SIG-M5 treated with dmso at 0.1 percent for 504 hours (cell line): ENCODE measurements around the gene UCP2.

ENCODE experiments used
- DNase-seq: peaks from one replicate; lab custom pipeline; 2025; ENCODE audit not compliant: unreplicated experiment; lab: John Stamatoyannopoulos, UW

UCP2 gene

DNA sequence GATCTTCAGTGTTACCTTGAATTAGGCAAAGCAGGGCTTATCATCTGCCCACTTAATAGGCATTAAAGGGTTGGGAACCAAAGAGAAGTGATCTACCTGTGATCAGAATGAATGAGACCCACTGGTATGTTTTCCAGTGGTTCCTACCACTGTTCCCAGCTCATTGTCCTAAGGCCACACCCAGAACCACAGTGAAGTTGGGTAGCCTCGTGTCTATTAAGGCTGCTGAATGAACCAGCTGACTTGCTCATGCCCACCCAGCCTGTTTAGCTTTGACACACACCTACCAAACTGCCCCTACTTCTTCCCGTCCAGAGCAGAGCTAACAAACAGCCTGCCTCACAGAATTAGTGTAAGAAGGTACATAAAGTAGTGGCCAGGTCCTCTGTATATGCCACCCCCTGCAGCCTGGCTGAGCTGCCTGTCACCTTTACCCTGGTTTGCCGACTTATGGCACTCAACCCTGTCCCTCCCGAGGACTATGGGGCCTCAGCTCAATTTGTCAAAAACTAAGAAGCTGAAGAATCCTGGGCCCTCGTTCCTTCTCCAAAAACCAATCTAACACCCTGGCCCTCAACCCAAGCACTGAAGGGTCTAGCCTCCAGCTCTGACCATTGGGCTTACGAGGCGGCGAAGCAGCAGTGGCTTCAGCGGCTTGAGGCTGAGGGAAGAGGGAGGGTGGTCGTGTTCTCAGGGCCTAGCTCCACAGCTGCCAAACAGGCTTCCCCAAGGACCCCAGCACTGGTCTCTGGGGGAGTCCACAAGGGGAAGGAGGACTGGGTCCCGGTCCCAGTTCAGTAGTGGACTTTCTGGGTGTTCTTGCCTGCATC, 9.8 kb downstream of the UCP2 start:
- no peak for DNase-seq

DNA sequence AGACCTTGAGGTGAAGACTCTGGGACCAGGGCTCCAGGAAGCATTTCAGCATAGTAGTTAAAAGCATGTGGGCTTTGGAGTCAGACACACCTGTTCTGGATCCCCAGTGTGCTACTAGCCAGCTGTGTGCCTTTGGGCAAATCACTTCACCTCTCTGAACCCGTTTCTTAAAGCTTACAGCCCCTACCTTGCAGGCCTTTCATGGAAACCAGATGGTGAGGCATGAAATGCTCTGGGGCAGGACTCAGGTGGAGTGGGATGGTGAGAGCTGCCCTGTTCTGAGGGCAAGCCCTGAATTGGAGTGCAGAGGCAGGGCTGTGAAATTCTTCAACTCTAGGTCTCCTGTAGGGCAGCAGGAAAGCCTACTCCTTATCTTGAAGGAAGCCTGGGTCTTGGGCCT, 10.5 kb downstream of the UCP2 start:
- DNase-seq: no peak

DNA sequence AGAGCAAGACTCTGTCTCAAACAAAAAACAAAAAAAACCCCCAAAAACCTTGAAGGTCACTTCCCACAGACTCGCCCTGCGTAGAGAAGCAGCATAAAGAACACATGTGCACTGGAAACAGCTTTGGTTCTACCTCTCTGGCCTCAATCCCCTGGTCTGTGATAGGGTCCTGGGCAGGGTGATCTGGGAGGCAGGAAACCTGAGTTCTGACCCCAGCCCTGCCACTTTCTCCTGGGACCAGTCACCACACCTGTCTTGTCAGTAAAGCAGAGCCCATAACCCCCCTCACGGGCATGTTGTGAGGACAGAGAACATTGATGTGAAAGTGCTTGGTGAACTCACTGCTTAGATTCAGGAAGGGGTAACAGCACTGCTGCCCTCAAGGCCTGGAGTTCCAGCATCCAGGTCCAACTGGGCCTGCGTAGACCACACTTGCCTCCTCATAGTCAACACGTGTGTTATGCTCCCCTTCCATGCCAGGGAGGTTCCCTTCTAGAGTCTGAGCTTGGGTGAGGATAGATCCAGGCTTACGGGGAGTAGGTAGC, 11.4 kb downstream of the UCP2 start:
- DNase-seq: no peak

DNA sequence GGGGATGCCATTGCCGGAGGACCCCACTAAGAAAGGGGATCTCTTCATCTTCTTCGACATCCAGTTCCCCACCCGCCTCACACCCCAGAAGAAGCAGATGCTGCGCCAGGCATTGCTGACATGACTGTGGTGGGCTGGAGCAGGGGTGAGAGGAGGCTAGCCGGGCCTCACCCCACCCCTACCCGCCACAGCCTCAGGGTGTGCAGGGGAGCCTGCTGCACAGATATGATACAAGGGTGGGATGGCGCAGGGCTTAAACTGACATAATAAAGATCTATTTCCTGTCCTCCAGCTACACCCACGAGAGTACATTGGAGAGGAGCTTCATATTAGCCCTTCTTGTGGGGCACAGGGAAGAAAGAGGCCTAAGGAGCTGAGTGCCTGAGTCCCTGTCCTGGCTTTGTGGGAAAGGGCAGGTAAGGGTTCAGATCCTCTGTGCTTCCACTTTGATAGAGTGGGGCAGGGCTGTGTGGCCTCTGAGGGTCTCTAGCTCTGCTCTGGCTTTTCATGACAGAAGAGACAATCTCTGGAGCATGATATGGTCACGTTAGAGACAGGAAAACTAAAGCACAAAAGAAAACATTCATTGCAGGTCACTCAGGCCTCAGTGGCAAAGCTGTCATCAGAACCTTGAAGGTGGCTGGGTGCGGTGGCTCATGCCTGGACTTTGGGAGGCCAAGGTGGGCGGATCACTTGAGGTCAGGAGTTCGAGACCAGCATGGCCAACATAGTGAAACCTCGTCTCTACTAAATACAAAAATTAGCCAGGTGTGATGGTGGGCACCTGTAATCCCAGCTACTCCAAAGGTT, 12.4 kb downstream of the UCP2 start:
- no peak for DNase-seq

DNA sequence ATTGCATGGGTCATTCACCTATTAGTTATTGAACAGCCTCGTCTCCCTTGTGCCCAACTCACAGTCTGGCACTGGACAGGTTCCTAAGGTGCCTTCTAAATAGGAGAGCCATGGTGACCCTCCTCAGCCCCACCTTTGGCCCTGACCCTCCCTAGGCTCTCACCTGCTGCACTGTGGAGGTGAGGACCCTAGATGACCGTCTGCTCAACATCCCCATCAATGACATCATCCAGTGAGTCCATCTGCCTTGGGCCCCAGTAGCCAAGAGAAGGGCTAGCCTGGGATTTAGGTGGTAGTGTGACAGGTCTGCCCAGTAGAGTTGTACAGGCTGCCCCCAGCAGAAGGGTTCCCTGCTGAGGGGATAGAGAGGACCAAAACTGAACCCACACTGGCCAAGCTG, 13.6 kb downstream of the UCP2 start:
- DNase-seq: no peak

DNA sequence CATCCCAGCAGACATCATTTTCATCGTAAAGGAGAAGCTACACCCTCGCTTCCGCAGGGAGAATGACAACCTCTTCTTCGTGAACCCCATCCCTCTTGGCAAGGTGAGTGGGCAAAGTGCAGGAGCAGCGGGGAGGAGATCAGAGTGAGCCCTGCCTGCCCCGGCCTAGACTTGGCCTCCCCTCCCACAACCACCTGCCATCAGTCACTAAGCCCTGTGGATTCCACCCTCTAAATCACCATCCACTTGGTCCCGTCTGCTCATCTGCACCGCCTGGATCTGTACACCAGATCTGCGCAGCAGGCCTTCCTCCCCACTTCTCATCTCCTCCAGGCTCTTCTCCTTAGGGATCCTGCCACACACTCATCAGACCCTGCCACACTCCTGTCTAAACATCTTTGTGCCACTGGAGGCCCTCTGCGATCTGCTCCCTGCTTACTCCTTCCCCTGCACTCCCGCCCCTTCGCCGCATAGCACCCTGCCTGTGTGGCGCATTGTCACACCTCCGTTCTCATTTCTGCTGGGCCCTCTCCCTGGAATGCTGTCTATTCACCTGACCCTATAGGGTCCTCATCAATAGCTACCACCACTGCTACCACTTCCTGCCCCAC, 14.2 kb downstream of the UCP2 start:
- DNase-seq: no peak

DNA sequence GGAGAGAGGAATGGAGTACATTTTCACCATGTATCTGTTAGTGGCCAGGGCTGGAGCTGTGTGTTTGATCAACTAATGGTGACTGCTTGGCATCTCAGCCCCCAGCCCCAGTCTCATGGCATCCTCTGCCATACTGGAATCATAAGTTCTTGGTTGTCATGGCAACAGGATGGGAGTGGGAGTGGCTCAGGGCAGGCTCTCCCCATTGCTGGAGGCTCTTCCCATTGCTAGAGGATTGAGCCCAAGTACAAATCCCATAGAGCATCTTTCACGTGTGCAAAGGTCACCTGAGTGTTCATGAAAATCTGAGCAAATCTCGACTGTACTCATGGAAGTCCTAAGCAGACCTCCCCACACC, 16.9 kb downstream of the UCP2 start:
- no peak for DNase-seq

DNA sequence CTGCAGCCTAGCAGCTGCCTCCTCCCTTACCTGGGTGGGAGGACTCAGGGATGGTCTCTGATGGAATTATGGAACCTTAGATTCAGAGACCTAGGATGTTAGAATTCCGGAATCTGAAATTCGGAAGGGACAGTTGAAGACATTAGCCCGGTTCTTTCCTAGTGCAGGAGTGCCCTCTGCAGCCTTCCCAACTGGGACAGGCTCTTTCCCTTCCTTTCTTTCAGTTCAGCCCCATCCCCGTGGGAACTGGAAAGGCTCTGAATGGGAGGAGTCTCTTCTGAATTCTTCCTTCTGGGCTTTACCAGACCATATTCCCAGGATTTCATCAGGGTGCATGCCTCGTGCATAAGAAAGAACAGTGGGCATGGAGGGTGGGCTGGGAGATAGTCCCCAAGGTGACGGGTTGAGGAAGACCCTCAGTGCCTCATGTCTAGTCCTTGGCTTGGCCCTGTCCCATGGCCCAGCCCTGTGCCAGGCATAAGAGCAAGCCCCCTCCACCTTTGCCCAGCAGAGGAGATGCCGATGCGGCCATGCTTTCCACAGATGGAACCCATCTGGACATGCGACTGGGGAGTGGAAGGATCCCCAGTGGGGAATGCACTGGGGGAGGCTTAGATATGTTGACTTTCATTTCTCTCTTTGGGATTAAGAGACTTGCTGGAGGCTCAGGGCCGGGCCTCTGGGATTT, 17.4 kb downstream of the UCP2 start:
- no peak for DNase-seq

DNA sequence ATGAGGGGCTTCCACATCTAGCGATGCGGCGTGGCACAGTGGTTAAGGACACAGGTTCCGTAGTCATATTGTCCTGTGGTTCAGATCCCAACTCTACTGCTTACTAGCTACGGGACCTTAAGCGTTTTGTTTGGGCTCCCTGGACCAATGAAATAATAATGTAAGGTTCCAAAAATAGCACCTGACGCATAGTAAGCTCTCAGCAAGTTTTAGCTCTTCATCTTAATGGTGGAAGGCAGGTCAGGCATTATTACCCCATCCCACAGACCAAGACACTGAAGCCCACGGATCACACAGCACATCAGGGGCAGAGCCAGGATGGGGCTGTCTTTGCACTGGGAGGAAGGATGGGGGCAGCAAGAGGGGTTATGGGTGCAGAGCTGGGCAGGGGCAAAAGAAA, 18.8 kb downstream of the UCP2 start:
- DNase-seq: no peak

DNA sequence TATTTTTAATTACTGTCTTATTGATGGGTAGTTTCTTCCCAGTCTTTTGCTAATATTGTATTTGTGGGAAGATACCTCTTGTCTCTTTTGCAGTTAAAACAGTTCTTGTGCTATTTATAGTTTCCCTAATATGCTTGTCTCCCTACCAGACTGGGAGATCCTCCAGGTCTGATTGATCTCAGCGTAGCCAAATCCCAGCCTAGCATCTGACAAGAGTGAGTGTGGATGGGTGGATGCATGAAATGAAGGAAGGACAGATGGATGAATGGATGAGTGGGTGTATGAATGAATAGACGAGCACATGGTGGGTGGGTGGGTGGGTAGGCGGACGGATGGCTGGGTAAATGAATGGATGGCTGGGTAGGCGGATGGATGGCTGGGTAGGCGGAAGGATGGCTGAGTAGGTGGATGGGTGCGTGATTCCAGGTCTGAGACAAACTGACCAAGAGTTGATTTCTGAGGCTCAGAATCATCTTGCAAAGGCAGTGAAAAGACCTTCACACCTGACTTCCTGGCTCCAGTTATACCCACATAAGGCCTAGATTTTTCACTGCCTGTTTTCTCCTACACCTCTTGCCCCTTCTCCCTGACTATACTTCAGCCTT, 20.4 kb downstream of the UCP2 start:
- no peak for DNase-seq

DNA sequence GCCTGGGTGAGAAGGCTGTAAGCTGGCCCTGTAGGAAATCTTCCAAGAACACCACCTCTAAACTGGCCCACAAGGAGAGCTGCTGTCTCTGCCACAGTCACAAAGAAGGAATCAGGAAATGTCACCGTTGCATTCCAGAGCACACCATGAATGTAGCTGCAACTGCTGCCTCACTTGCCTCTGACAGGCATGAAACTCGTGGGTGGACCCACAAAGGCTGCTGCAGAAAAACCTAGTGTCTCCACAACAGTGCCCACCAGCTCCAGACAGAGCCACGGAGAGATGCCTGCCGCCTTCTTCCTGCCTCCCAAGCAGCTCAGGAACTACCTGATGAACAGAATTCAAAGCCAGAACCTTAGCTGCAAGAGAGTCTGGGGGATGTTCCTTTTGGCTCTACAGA, 21.3 kb downstream of the UCP2 start:
- no peak for DNase-seq

DNA sequence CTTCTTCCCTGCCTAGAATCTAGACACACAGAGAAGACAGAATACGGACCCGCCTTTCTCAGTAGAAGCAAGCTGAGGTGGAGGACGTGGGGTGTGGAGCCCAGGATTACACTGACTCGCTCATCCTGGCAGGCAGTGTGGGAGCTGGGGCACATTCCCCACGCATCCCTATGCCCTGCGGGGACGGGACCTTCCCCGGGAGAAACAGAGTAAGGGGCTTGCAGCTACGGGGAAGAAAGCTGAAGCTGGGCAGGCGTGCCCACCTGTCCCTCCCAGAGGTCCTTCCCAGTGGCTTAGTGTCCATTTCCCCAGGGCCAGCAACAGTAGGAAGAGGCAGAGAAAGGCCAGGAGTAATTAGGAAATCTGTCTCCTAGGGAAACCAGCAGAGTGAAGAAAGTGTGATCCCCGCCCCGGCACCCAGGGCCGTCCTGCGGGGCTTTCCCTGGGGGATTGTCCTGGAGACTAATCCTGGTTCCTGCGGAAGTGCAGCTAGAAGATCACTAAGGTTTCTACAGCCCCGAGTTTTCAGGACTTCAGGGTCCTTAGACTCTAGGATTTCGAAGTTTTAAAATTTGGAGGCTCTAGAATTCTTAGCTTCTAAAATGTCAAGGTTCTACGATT, 24.0 kb downstream of the UCP2 start:
- no peak for DNase-seq

DNA sequence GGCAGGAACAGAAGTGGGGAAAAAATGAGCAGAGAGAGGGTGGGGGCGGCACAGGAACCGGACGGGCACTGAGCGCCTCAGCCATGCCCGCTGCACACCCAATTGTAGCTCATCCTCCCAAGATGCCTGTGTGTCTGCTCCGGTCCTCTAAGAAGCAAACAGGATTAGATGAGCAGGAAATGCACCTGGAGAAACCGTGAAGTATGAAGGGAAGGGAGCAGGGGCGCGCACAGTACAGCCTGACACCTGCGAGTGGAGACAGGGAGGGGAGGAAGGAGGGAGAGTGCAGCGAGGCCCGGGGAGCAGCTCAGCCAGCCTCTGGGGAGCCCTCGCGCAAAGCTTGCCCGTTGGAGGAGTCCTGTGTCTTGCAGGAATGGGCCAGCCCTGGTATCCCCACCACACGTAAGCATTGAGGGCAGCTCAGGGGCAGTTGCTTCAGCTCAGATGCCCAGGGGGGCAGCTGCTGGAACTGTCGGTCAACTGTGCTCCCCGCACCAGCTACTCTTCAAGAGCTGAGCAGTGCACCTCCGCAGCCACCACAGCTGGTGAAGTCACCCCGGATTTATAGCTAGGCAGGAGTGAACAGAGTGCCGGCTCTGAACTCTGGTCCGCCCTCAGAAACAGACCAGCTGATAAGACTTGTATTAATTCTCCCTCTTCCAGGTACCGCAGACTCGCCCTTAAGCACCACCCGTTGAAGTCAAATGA, 24.8 kb downstream of the UCP2 start:
- no peak for DNase-seq

DNA sequence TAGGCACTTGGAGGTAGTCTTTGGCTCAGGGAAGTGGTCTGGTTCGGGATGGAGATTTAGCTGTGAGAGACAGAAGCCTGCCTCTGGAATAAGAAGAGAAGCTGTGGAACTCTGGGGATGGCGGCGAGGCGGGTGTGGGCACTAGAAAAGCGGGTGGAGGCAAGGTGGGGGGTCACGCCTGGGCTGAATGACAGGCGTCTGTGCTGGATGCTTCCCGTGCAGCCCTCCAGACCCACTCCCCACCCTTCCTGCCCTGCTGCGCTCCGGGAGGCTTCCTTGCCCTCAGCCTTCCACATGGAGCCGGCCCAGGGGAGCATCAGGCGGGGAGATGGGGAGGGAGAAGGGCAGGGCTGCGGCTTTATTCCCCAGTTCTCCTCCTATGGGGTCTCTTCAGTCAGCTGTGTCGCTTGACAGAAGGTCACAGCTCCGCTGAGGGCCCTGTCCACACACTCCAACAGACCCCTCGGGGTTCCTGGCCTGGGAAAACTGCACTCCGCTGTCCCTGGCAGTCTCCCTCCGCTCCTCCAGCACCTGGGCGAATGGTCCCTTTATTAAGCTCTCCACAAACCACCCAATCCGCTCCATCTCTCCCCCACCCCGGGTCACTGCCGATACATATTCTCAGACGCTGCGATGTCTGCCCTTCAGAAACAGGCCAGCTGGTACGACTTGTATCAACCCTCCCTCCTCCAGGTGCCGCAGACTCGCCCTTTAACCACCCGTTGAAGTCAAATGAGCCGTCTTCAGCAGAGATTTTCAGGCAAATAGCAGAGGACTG, 25.6 kb downstream of the UCP2 start:
- DNase-seq: no peak

DNA sequence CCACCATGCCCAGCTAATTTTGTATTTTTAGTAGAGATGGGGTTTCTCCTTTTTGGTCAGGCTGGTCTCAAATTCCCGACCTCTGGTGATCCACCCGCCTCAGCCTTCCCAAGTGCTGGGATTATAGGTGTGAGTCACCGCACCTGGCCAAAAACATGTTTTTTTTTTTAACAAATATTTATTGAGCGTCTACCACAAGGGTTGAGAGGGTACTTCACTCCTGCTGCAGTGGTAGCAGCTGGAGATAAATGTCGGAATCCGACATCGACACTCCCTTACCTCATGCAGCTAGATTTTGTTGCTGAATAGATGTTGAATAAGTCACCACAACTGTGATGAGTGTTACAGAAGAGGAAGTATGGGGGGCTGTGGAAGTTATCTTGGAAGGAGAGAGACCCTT, 30.8 kb downstream of the UCP2 start:
- no peak for DNase-seq

DNA sequence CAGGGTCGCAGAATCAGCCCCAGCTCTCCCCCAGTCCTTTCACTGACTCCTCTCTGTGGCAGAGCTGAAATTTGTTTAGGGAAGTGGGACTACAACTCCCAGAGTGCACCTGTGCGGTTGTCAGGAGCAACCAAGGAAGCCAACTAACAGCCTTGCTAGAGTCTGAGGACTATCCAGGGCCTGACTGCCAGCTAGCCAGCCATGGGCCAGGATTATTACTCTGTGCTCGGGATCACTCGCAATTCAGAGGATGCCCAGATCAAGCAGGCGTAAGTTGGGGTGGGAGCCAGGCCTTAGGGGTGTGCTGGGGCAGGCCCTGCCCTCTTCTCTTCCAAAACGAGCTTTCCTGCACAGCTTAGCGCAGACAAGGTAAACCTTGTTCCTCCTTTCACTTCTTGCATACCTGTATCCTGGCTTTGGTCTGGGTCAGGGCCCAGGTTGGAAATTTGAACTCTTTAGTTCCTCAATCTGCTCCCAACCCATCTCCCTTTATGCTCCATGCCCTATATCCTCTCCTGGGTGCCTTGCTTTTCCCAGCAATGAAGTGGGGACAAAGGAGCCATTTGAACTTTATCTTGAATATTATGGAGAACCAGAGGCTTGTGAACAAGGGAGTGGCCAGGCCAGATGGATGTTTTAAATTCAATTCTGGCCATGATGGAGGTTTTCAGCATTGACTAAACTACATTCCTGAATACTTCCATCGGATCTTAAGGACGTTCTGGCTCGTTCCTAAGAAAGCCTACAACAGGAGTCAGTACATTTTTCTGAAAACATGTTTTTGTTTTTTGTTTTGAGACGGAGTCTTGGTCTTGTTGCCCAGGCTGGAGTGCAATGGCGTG, 31.6 kb downstream of the UCP2 start, which contains the start of gene DNAJB13:
TSS of gene DNAJB13 (plus strand) at position 158 of the 842 bp plus-strand sequence. CDS start at position 202, 44 bp downstream.
- DNase-seq: peak; percentile 57

DNA sequence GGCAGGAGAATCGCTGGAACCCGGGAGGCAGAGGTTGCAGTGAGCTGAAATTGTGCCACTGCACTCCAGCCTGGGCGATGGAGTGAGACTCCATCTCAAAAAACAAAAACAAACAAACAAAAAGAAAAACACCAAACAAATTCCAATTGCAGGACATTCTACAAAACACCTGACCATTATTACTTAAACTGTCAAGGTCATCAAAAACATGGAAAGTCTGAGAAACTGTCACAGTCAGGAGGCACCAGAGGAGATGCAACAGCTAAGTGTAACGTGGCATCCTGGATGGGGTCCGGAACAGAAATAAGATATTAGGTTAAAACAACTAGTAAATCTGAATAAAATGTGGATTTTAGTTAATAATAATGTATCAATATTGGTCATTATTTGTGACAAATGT, 32.7 kb downstream of the UCP2 start:
- DNase-seq: no peak

DNA sequence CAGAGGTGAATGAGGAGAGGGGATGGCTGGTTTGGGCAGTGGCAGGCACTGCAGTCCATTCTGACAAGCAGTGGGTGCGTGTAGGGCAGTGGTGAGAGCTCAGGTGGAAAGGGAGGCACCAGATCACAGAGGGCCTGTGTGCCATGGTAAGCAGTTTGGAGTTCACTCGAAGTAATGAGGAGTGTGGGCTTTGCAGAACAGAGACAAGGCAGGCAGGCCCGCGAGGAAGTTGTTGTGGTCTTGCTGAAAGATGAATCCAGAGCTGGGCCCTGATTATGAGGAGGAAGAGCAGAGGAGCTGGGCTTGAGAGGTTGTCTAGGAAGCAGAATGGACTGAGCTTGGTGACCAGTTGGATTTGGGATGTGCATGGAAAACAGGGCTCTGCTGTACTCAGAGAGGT, 33.4 kb downstream of the UCP2 start:
- DNase-seq: no peak
